Kidney (tissue), 14 donors: ENCODE data around the gene ITGB8. TPM values are rescaled to one million over a fixed set of nuclear protein-coding genes. Genes with fewer than 3 reads are reported as not detected.

Experiments used
- DNase-seq, 5 donors: peaks; one replicate each; pipeline ENCODE4 v3.0.0-alpha.2; 2013 to 2020
- FAIRE-seq: peaks from 2 replicates; lab custom pipeline; 2012; peaks lifted over from hg19 to GRCh38; lab: Jason Lieb, UNC
- H3K27ac ChIP-seq, 2 donors: one replicate each; pipeline ENCODE4 v1.7.0; 2013; ENCODE audit warnings: low read depth in 2 of 2, low read length in 2 of 2, inconsistent platforms in 1 of 2
- H3K27me3 ChIP-seq: one replicate; pipeline ENCODE4 v1.7.1; 2013; ENCODE audit warnings: low read length, inconsistent platforms; ENCODE audit not compliant: control insufficient read depth, insufficient read depth
- H3K36me3 ChIP-seq, 3 donors: one replicate each; pipeline versions ENCODE4 v1.7.0 to v1.7.1; 2013; ENCODE audit warnings: low read length in 3 of 3, control low read depth in 1 of 3, inconsistent platforms in 1 of 3; ENCODE audit not compliant: insufficient read depth in 3 of 3, control insufficient read depth in 2 of 3
- H3K4me1 ChIP-seq, 3 donors: one replicate each; pipeline versions ENCODE4 v1.7.0 to v1.7.1; 2013; ENCODE audit warnings: low read length in 3 of 3, inconsistent platforms in 1 of 3, low read depth in 1 of 3; ENCODE audit not compliant: control insufficient read depth in 2 of 3, insufficient read depth in 2 of 3
- H3K4me3 ChIP-seq, 3 donors: one replicate each; pipeline versions ENCODE4 v1.7.0 to v1.8.1; 2013; ENCODE audit warnings: low read length in 3 of 3, control low read depth in 1 of 3, inconsistent platforms in 1 of 3
- H3K9ac ChIP-seq, 3 donors: one replicate each; pipeline versions ENCODE4 v1.7.0 to v1.7.1; 2013; ENCODE audit warnings: low read length in 3 of 3, control low read depth in 1 of 3, inconsistent platforms in 1 of 3
- H3K9me3 ChIP-seq, 3 donors: one replicate each; pipeline versions ENCODE4 v1.7.0 to v1.7.1; 2013; ENCODE audit warnings: low read length in 3 of 3, control low read depth in 1 of 3, inconsistent platforms in 1 of 3; ENCODE audit not compliant: control insufficient read depth in 2 of 3, insufficient read depth in 1 of 3
- intact Hi-C: fragments of 100-400 bp; cut with DNase I; formaldehyde crosslinking; loops from one replicate; pipeline ENCODE4 v1.11.1; 2022
- polyA plus RNA-seq: library from polyadenylated mRNA; stranded (reverse); fragments of 350-450 nt; fragmentation: Illumina TruSeq; extraction: RNeasy Lipid Tissue Mini Kit (QIAGEN cat#74804); gene quantifications from one replicate; pipeline ENCODE4 v1.2.3, GENCODE V29; 2014; ENCODE audit warnings: low read depth, low replicate concordance; ENCODE audit not compliant: insufficient read depth
- total RNA-seq: library from RNA; stranded (reverse); fragmentation: NEBNext Ultra II Directional; extraction: Animal tissue kit (Norgen Biotek cat#: 25700); gene quantifications from one replicate; pipeline ENCODE4 v1.2.1, GENCODE V29; 2021
- TF ChIP-seq, protein P1 (sequence below): IDR thresholded peaks from 3 replicates; pipeline ENCODE4 v1.5.1; 2012; ENCODE audit warnings: mild to moderate bottlenecking, moderate library complexity, borderline replicate concordance; ENCODE audit not compliant: insufficient read depth; ENCODE audit errors: extremely low read depth
- donor health status: control.
- donor health status: control.
- donor health status: control.
- donor health status: control.
- donor health status: control.
- donor health status: DM: yes; HTN: yes; CAD: no.
- donor health status: Normal renal cell carcinoma (clear cell type).

Gene ITGB8
- total and polyA plus RNA-seq, 2 donors from 2014 or later = 10.3 to 213 TPM

DNA sequence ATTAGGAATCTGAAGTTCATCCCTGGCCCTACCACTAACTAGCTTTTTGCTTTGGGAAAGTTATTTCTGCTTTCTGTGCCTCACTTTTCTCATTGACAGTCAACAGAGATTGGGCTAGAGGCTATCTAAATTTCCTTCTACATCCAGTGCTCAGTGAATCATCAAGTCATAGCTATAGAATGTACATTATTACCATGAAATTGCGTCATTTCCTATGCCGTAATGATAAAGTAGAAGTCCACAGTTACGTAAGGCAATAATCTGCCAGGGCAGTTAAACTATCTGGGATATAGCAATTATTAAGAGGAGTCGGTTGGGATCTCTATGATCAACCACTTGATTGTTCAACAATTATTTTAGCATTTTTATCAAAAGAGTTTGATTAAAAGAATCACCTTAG lies 64.4 kb downstream of the ITGB8 start:
- no peak for FAIRE-seq
- Histone ChIP-seq H3K27ac (no peak overlapping the region), H3K9ac (no peak overlapping the region), H3K27me3 (no peaks in the 10 kb centered on the region), H3K36me3 (peaks cover 2 to 20% (median 11%) of the 10 kb centered on the region in 3 donors), H3K4me3 (no peak overlapping the region), H3K9me3 (no peaks in the 10 kb centered on the region), H3K4me1 (peaks cover 0 to 6% (median 4%) of the 10 kb centered on the region in 3 donors)
- TF ChIP-seq, protein P1, sequence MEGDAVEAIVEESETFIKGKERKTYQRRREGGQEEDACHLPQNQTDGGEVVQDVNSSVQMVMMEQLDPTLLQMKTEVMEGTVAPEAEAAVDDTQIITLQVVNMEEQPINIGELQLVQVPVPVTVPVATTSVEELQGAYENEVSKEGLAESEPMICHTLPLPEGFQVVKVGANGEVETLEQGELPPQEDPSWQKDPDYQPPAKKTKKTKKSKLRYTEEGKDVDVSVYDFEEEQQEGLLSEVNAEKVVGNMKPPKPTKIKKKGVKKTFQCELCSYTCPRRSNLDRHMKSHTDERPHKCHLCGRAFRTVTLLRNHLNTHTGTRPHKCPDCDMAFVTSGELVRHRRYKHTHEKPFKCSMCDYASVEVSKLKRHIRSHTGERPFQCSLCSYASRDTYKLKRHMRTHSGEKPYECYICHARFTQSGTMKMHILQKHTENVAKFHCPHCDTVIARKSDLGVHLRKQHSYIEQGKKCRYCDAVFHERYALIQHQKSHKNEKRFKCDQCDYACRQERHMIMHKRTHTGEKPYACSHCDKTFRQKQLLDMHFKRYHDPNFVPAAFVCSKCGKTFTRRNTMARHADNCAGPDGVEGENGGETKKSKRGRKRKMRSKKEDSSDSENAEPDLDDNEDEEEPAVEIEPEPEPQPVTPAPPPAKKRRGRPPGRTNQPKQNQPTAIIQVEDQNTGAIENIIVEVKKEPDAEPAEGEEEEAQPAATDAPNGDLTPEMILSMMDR = no peak
- no peak for DNase-seq
- intact Hi-C loops = no loop called here

DNA sequence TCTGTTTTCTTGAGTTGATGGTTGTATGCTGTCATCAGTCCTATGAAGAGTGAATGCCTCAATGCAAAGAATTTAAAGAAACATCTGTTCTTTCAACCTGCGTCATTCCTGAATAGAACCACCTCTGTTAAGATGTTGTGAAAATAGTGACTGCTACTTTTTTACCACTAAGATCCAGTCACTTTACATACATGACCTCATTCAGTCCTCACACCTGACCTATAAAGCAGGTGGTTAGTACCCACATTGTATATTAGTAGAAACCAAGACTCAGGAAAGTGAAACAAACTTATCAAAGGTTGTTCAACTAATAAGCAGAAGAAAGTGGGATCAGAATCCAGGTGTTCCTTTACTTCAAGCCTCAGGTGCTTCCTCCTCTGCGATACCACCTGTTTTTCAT lies 64.8 kb downstream of the ITGB8 start:
- DNase-seq (no peak), FAIRE-seq (no peak)
- H3K27ac ChIP-seq = no peak overlapping the region
- H3K36me3 ChIP-seq = peaks cover 2 to 20% (median 11%) of the 10 kb centered on the region in 3 donors
- peaks cover 0 to 6% (median 4%) of the 10 kb centered on the region in 3 donors for H3K4me1 ChIP-seq
- no peaks in the 10 kb centered on the region for H3K27me3 ChIP-seq
- no peak overlapping the region for H3K9ac ChIP-seq
- TF ChIP-seq, protein P1 = no peak
- H3K4me3 ChIP-seq = no peak overlapping the region
- intact Hi-C loops = no loop called here
- H3K9me3 ChIP-seq = no peaks in the 10 kb centered on the region

DNA sequence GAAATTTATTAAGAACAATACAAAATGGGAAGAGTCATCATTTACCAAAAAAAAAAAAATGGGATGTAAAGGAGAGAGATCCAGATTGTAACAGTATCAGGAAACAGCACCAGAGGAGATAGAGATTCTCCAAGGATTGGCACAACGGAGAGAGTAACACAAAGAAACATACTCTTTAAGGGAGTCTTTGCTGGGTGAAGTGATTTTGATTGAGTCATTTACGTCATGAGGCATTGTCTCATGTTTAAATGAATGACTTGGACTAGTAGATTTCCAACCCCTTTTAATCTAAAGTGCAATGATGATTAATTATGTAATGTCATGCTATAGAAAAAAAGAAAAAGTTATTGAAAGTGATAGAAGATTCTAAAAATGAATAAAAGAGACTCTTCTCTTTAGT lies 68.8 kb downstream of the ITGB8 start:
- Histone ChIP-seq H3K27ac (no peak overlapping the region), H3K9ac (no peak overlapping the region), H3K9me3 (no peaks in the 10 kb centered on the region), H3K27me3 (no peaks in the 10 kb centered on the region), H3K4me3 (no peak overlapping the region), H3K36me3 (peaks cover 2 to 11% (median 9%) of the 10 kb centered on the region in 3 donors), H3K4me1 (no peaks in the 10 kb centered on the region)
- FAIRE-seq (no peak), DNase-seq (no peak)
- intact Hi-C loops = no loop called here
- TF ChIP-seq, protein P1 = no peak
